GM21529 (cell line): ENCODE measurements around the gene LTB4R2.
A peak's percentile ranks its signal among the peaks of the same experiment; 100 is the strongest.

Experiments
- ATAC-seq: cut with Tn5 transposase; IDR thresholded peaks from one replicate; pipeline ENCODE4 v1.9.1; 2021; ENCODE audit not compliant: unreplicated experiment

Gene LTB4R2

DNA sequence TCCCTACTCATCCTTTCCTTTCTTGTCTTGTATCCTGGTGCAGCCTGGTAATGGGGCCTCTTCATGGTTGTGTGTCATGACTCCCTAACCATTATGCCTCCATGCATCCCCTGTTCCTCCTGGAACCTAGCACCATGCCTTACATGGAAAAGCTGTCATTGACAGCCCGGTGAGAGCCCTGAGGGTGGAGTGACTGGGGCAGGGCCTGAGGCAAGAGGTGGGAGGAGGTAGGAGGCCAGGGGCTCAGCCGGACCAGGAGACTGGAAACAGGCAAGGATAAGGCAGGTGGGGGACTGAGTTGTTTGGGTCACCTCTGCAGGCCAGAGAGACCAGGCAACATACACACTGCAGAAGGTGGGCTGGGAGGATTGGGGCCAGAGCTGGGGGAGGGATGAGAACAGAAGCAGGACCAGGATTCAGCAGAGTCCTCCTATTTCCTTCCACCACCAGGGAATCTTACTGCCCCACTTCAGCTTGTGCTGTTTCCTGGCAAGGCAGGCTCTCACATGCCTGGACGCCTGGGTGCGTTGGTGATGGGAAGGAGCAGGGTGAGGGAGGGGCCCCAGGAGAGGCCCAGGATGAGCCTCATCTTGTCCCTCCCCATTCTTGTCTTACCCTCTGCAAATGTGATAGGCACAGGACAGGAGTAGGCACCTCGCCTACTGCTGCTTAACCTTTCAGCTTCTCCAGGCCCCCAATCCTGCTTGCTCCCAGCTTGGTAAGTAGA lies at the start of gene LTB4R2:
Gene LTB4R2 (plus strand): TSS at position 603 of the 727 bp plus-strand sequence. CDS start 525 bp downstream, outside the sequence.
- ATAC-seq, result no peak

DNA sequence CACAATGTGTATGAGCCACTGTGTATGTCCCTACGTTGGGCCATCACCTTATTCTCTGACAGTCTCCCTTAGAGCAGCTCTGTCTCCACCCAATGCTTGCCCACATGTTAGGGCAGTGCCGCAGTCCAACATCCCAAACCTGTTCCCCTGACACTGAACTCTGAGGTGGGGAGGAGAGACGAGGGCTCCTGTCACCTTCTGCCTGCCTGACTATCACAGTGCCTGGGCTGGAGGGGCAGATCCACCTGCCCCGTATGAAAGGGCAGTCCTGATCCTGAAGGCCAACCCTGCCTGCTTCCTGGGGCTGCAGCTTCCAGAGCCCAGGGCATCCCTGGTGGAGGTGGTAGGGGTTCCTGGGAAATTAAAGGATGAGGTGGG lies 49.2 kb upstream of the LTB4R2 start:
- no peak for ATAC-seq

GRCh38 chr14:24261256-24261968 lies 48.5 kb upstream of the LTB4R2 start:
- ATAC-seq, result no peak

DNA sequence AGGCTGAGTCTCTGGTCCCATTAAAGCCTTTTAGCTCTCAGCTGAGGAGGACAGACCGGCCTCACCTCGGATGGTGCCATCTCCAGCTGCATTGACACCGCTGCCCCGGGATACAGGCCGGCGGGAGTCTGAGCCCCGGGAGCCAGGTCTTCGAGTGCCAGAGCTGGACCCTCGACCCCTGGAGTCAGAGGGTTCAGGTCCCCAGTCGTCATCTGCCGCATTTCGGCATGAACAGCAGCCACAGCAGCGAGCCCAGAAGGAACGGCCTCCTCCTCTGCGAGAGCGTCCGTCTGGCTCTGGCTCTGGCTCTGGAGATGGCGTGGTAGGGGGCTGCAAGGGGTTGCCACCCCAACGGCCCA lies 48.0 kb upstream of the LTB4R2 start:
- ATAC-seq, result no peak

- no peak for ATAC-seq
Observed at GRCh38 chr14:24262821-24263733, 46.9 kb upstream of the LTB4R2 start, which contains the start of gene TGM1. TSS of gene TGM1 (minus strand) at chr14:24263177. CDS start at chr14:24262352, 825 bp downstream.

DNA sequence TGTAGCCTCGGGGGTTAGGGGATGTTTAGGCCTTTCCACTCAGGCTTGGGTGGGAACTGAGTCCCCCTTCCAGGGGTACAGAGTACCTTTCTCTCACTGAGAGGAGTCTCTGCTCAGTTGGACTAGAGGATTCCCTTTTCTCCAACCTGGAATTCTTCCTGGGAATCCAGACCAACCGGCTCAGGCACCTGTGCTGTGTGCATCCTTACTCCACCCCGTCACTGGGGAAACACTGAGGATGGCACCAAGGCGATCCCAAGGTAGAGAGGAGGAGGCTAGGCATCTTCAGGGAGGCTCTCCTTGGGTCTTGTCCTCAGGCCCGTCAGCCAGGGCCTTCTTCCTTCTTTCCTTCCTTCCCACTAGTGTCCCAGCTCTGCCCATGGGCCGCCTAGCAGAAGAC lies 46.1 kb upstream of the LTB4R2 start:
- ATAC-seq, result no peak

DNA sequence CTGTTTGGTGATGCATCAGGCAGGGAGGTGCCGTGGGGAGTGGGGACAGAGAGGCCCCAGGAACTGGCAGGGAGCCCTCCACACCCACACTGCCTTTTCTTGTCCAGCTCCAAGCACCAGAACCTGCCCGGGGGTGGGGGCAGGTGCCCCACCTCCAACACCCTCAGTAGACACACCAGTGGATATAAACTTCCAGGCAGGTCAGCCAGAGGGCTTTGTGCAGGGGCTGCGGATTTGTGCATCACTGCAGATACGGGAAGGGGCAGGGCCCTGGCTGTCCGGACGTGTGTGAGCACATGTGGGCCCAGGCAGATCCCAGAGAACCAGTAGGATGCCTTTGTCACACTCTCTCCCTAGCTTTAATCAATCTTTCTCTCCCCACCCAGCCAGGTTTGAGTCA lies 45.6 kb upstream of the LTB4R2 start:
- ATAC-seq, result no peak

- ATAC-seq, result no peak
Observed at GRCh38 chr14:24266344-24267244, 43.3 kb upstream of the LTB4R2 start.

GRCh38 chr14:24267516-24267915 lies 42.4 kb upstream of the LTB4R2 start:
- no peak for ATAC-seq

GRCh38 chr14:24268225-24268624 lies 41.7 kb upstream of the LTB4R2 start:
- no peak for ATAC-seq

- ATAC-seq, result no peak
Observed at GRCh38 chr14:24269368-24269767, 40.6 kb upstream of the LTB4R2 start.

- ATAC-seq, result no peak
Observed at GRCh38 chr14:24269910-24270536, 39.9 kb upstream of the LTB4R2 start.

DNA sequence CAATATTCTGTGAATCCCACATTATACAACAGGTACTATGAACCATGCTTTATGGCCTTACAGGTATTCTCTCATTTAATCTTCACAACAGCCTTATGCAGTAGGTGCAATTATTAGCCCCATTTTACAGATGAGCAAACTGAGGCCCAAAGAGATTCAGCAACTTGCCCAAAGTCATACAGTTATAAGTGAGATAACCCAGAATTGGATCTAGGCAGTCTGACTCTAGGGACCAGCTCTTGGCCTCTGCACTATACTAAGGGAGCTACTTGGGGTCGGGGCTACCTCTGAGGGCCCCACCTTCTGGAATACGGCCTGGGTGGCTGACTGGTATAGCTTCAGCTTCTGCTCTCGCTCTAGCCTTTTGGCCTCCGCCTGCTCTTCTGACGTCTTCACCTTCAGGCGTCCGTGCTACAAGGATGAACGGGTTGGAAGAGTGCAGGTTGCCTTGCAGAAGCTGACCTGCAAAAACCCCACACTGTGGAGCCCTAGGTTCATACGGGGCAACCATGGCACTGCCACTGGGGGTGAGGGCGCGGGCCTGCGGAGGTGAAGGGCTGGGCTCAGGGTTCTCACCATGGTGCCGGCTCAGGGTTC lies 39.3 kb upstream of the LTB4R2 start:
- no peak for ATAC-seq

DNA sequence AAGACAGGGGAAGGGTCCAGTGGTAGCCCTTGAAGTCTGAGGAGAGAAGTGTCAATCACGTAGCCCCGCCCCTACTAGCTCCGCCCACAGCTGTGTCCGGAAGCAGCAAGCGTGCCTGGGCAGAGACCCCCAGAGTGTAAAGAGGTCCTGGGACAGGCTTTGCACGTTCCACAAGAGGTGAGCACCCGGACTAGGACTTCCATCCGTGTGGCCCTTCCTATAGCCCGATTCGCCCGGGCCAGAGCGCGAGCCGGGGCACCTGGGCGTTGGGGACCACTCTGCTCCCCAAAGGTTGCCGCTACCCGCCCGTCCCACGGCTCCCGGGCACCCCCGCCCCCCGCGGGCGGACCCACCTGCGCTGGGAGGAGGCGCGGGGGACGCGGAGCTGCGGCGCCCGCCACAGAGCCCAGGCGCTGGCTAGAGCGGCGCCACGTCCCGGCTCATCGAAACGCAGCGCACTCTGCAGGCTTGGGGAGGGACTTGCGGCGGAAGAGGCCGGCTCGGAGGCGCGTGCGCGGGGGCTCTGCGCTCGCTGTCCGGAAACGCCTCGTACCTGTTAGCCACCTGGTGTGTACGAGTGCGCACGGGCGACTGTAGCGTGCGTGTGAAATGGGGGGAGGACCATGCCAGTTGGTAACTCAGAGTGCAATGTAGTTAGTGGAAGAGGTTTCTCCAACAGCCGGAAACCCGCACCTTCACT lies 38.7 kb upstream of the LTB4R2 start, which contains the start of gene RABGGTA:
Gene RABGGTA (minus strand): TSS at position 464 of the 700 bp plus-strand sequence. CDS start 482 bp downstream, outside the sequence.
- ATAC-seq, result peak; percentile 81

GRCh38 chr14:24271834-24272263 lies 38.1 kb upstream of the LTB4R2 start:
- no peak for ATAC-seq

- ATAC-seq, result no peak
Observed at GRCh38 chr14:24272467-24272866, 37.5 kb upstream of the LTB4R2 start.

GRCh38 chr14:24273422-24273998 lies 36.4 kb upstream of the LTB4R2 start:
- no peak for ATAC-seq

DNA sequence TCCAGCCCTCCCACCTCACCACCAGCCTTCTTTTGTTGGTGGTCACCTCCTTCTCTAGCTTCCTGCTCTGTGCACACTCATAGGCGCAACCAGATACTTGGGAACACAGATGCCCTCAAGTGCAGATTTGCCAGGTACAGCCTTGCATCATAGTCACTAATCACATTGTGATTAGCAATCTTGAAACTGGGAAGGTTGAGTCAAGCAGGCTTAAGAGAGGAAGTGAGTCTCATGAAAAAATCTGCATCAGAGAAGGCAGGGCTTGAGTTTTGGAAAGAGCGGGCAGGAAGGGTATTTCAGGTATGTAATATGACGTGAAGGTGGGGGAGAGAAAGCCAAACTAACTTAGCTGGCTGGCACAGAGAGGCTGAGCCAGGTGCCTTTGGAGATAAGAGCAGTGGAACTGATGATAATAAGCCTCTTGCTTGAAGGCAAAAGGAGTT lies 35.8 kb upstream of the LTB4R2 start:
- peak; percentile 43 for ATAC-seq
